ENCODE results near the gene EBNA1BP2. TPM values are rescaled to one million over a fixed set of nuclear protein-coding genes. Genes with fewer than 3 reads are reported as not detected.

The EBNA1BP2 gene
- total RNA-seq, 2 experiments from 2014 or later = 34.5 to 40.0 TPM

- Mint-ChIP-seq H3K4me3 (no peak overlapping the region), H3K4me1 (no peaks in the 10 kb centered on the region), H3K9me3 (peaks cover 3% of the 10 kb centered on the region), H3K27me3 (peaks cover 13% of the 10 kb centered on the region), H3K27ac (no peak overlapping the region), H3K36me3 (no peaks in the 10 kb centered on the region)
- no peak for ATAC-seq (ENCODE audit: low read depth)
- DNase-seq = no peak
- POLR2A ChIA-PET = no interaction called here
These were observed 25.4 kb upstream of the EBNA1BP2 start for GRCh38 chr1:43197343-43198127.

- ATAC-seq (ENCODE audit: low read depth) (no peak), DNase-seq (no peak)
- H3K4me3 Mint-ChIP-seq = no peak overlapping the region
- H3K27me3 Mint-ChIP-seq = peaks cover 18% of the 10 kb centered on the region
- H3K36me3 Mint-ChIP-seq = peaks cover 2% of the 10 kb centered on the region
- POLR2A ChIA-PET = no interaction called here
- H3K4me1 Mint-ChIP-seq = no peaks in the 10 kb centered on the region
- H3K27ac Mint-ChIP-seq = no peak overlapping the region
- peaks cover 16% of the 10 kb centered on the region for H3K9me3 Mint-ChIP-seq
These were observed 22.4 kb upstream of the EBNA1BP2 start for GRCh38 chr1:43194509-43194908.

GRCh38 chr1:43188106-43188505, 16.0 kb upstream of the EBNA1BP2 start:
- no peak overlapping the region for H3K27ac Mint-ChIP-seq
- H3K4me3 Mint-ChIP-seq = no peak overlapping the region
- H3K27me3 Mint-ChIP-seq = peaks cover 9% of the 10 kb centered on the region
- H3K36me3 Mint-ChIP-seq = peaks cover 2% of the 10 kb centered on the region
- POLR2A ChIA-PET = no interaction called here
- ATAC-seq (ENCODE audit: low read depth) = no peak
- DNase-seq = no peak
- H3K4me1 Mint-ChIP-seq = no peaks in the 10 kb centered on the region
- H3K9me3 Mint-ChIP-seq = peaks cover 13% of the 10 kb centered on the region

GRCh38 chr1:43184995-43185394, 12.9 kb upstream of the EBNA1BP2 start:
- H3K36me3 Mint-ChIP-seq = no peaks in the 10 kb centered on the region
- POLR2A ChIA-PET = no interaction called here
- DNase-seq = no peak
- no peak overlapping the region for H3K27ac Mint-ChIP-seq
- H3K4me1 Mint-ChIP-seq = no peaks in the 10 kb centered on the region
- H3K4me3 Mint-ChIP-seq = no peak overlapping the region
- H3K9me3 Mint-ChIP-seq = peaks cover 4% of the 10 kb centered on the region
- ATAC-seq (ENCODE audit: low read depth) = no peak
- H3K27me3 Mint-ChIP-seq = peaks cover 14% of the 10 kb centered on the region

- Mint-ChIP-seq H3K27ac (no peak overlapping the region), H3K9me3 (no peaks in the 10 kb centered on the region), H3K27me3 (peaks cover 14% of the 10 kb centered on the region), H3K4me3 (no peak overlapping the region), H3K36me3 (no peaks in the 10 kb centered on the region), H3K4me1 (no peaks in the 10 kb centered on the region)
- POLR2A ChIA-PET = no interaction called here
- ATAC-seq (ENCODE audit: low read depth) = no peak
- no peak for DNase-seq
These were observed 12.3 kb upstream of the EBNA1BP2 start for GRCh38 chr1:43184388-43184787.

GRCh38 chr1:43177691-43178090, 5.6 kb upstream of the EBNA1BP2 start:
- H3K4me1 Mint-ChIP-seq = no peaks in the 10 kb centered on the region
- peaks cover 1% of the 10 kb centered on the region for H3K9me3 Mint-ChIP-seq
- H3K27me3 Mint-ChIP-seq = peaks cover 32% of the 10 kb centered on the region
- no peak for DNase-seq
- H3K4me3 Mint-ChIP-seq = no peak overlapping the region
- no peak for ATAC-seq (ENCODE audit: low read depth)
- POLR2A ChIA-PET = no interaction called here
- H3K27ac Mint-ChIP-seq = no peak overlapping the region
- no peaks in the 10 kb centered on the region for H3K36me3 Mint-ChIP-seq

- no peak for DNase-seq
- peaks cover 22% of the 10 kb centered on the region for H3K27me3 Mint-ChIP-seq
These were observed 2.8 kb upstream of the EBNA1BP2 start for GRCh38 chr1:43174873-43175272.

GRCh38 chr1:43172527-43172972, 460 bp upstream of the EBNA1BP2 start:
- Mint-ChIP-seq H3K27me3 (peaks cover 19% of the 10 kb centered on the region), H3K4me1 (peaks cover 21% of the 10 kb centered on the region), H3K4me3 (peak overlapping the region; percentile 94), H3K9me3 (peaks cover 1% of the 10 kb centered on the region), H3K36me3 (peaks cover 7% of the 10 kb centered on the region), H3K27ac (peak overlapping the region; percentile 91)
- DNase-seq (no peak), ATAC-seq (ENCODE audit: low read depth) (peak; percentile 69)
- POLR2A ChIA-PET = interaction anchor here (1.1 to 1.5 kb wide), 2 partner anchors 196 to 477 kb away, joined by 4 to 5 read pairs; no protein-coding TSS in a partner anchor

More at GRCh38 chr1:43174873-43175272, 2.8 kb upstream of the EBNA1BP2 start:
- H3K4me1 Mint-ChIP-seq = peaks cover 17% of the 10 kb centered on the region
- H3K4me3 Mint-ChIP-seq = no peak overlapping the region
- peaks cover 4% of the 10 kb centered on the region for H3K36me3 Mint-ChIP-seq
- H3K9me3 Mint-ChIP-seq = peaks cover 1% of the 10 kb centered on the region
- POLR2A ChIA-PET = interaction anchor here (0.6 kb wide), 1 partner anchor 195 kb away, joined by 3 read pairs; no protein-coding TSS in a partner anchor
- H3K27ac Mint-ChIP-seq = no peak overlapping the region
- ATAC-seq (ENCODE audit: low read depth) = no peak

- Mint-ChIP-seq H3K4me1 (peaks cover 21% of the 10 kb centered on the region), H3K36me3 (peaks cover 14% of the 10 kb centered on the region), H3K27me3 (peaks cover 15% of the 10 kb centered on the region), H3K4me3 (peak overlapping the region; percentile 94), H3K9me3 (peaks cover 1% of the 10 kb centered on the region), H3K27ac (peak overlapping the region; percentile 91)
- POLR2A ChIA-PET = interaction anchor here (1.1 to 1.5 kb wide), 2 partner anchors 197 to 404 kb away, joined by 4 to 5 read pairs; partner anchors contain the start of gene C1orf50
- no peak for DNase-seq
- no peak for ATAC-seq (ENCODE audit: low read depth)
These were observed 696 bp downstream of the EBNA1BP2 start for GRCh38 chr1:43171312-43171875.

- H3K4me3 Mint-ChIP-seq = no peak overlapping the region
- no peaks in the 10 kb centered on the region for H3K27me3 Mint-ChIP-seq
- peaks cover 12% of the 10 kb centered on the region for H3K4me1 Mint-ChIP-seq
- DNase-seq (no peak), ATAC-seq (ENCODE audit: low read depth) (no peak)
- peaks cover 31% of the 10 kb centered on the region for H3K36me3 Mint-ChIP-seq
- POLR2A ChIA-PET = no interaction called here
- H3K9me3 Mint-ChIP-seq = no peaks in the 10 kb centered on the region
- H3K27ac Mint-ChIP-seq = no peak overlapping the region
These were observed 6.3 kb downstream of the EBNA1BP2 start for GRCh38 chr1:43165765-43166164.

GRCh38 chr1:43165162-43165561, 6.9 kb downstream of the EBNA1BP2 start:
- H3K27ac Mint-ChIP-seq = peak overlapping the region; percentile 14
- ATAC-seq (ENCODE audit: low read depth) (no peak), DNase-seq (no peak)
- peaks cover 6% of the 10 kb centered on the region for H3K4me1 Mint-ChIP-seq
- H3K4me3 Mint-ChIP-seq = no peak overlapping the region
- no peaks in the 10 kb centered on the region for H3K9me3 Mint-ChIP-seq
- POLR2A ChIA-PET = interaction anchor here (0.6 kb wide), 1 partner anchor 640 kb away, joined by 3 read pairs; no protein-coding TSS in a partner anchor
- H3K27me3 Mint-ChIP-seq = no peaks in the 10 kb centered on the region
- H3K36me3 Mint-ChIP-seq = peaks cover 31% of the 10 kb centered on the region

- no peak overlapping the region for H3K27ac Mint-ChIP-seq
- POLR2A ChIA-PET = no interaction called here
- DNase-seq (no peak), ATAC-seq (ENCODE audit: low read depth) (no peak)
- H3K36me3 Mint-ChIP-seq = no peaks in the 10 kb centered on the region
- peaks cover 5% of the 10 kb centered on the region for H3K27me3 Mint-ChIP-seq
- no peak overlapping the region for H3K4me3 Mint-ChIP-seq
- H3K4me1 Mint-ChIP-seq = peaks cover 4% of the 10 kb centered on the region
- H3K9me3 Mint-ChIP-seq = no peaks in the 10 kb centered on the region
These were observed 16.1 kb downstream of the EBNA1BP2 start for GRCh38 chr1:43156026-43156425.

- ATAC-seq (ENCODE audit: low read depth) = no peak
- Mint-ChIP-seq H3K36me3 (no peaks in the 10 kb centered on the region), H3K4me3 (no peak overlapping the region), H3K27me3 (peaks cover 20% of the 10 kb centered on the region), H3K9me3 (no peaks in the 10 kb centered on the region), H3K27ac (no peak overlapping the region), H3K4me1 (peaks cover 5% of the 10 kb centered on the region)
- no peak for DNase-seq
- POLR2A ChIA-PET = no interaction called here
These were observed 18.6 kb downstream of the EBNA1BP2 start for GRCh38 chr1:43153443-43153842.

GRCh38 chr1:43152866-43153265, 19.2 kb downstream of the EBNA1BP2 start:
- no peak overlapping the region for H3K27ac Mint-ChIP-seq
- no peaks in the 10 kb centered on the region for H3K9me3 Mint-ChIP-seq

More at GRCh38 chr1:43152866-43153265, 19.2 kb downstream of the EBNA1BP2 start:
- no peaks in the 10 kb centered on the region for H3K36me3 Mint-ChIP-seq
- ATAC-seq (ENCODE audit: low read depth) = no peak
- POLR2A ChIA-PET = no interaction called here
- DNase-seq = no peak
- peaks cover 25% of the 10 kb centered on the region for H3K27me3 Mint-ChIP-seq
- H3K4me3 Mint-ChIP-seq = no peak overlapping the region
- H3K4me1 Mint-ChIP-seq = peaks cover 5% of the 10 kb centered on the region
